ENCODE measurements around the gene TUBB1. TPM values are rescaled to one million over a fixed set of nuclear protein-coding genes. Genes with fewer than 3 reads are reported as not detected.

TUBB1 gene
- total and polyA plus RNA-seq, 4 donors, result 0.64 to 6.8 (median 3.7) TPM

- no peaks in the 10 kb centered on the region for H3K9me3 ChIP-seq (ENCODE audit: control insufficient read depth in 4 of 4, insufficient read depth in 3 of 4, low read length in 3 of 4)
- H3K27ac ChIP-seq (ENCODE audit: low read depth in 1 of 2, low read length in 1 of 2), result peak overlapping the region in 1 of 2 donors; percentile 28
- H3K9ac ChIP-seq (ENCODE audit: insufficient read depth in 1 of 2, low read length in 2 of 2), result no peak overlapping the region
- H3K4me1 ChIP-seq (ENCODE audit: control insufficient read depth in 5 of 5, insufficient read depth in 5 of 5, low read length in 5 of 5), result peaks cover 0 to 5% (median 0%) of the 10 kb centered on the region in 5 donors
- H3K36me3 ChIP-seq (ENCODE audit: control insufficient read depth in 4 of 4, insufficient read depth in 4 of 4, low read length in 4 of 4), result peaks cover 13 to 69% (median 56%) of the 10 kb centered on the region in 4 donors
- DNase-seq (no peak), ATAC-seq (ENCODE audit: insufficient read depth, low FRiP score) (no peak)
- WGBS, 2 donors, result 94 to 95% methylated on average over 14 of the region's 14 CpGs
- no peak for TF ChIP-seq CTCF (IDR thresholded peaks at IDR 0.05; ENCODE audit: control extremely low read depth, extremely low read depth)
- no peak overlapping the region for H3K4me3 ChIP-seq
- H3K27me3 ChIP-seq (ENCODE audit: control insufficient read depth in 3 of 3, insufficient read depth in 3 of 3, low read length in 2 of 3), result no peaks in the 10 kb centered on the region
Observed at GRCh38 chr20:58990651-58991445, 28.4 kb upstream of the TUBB1 start.

GRCh38 chr20:58991715-58992114 lies 27.5 kb upstream of the TUBB1 start:
- no peak for DNase-seq
- no peak for ATAC-seq (ENCODE audit: insufficient read depth, low FRiP score)
- no peaks in the 10 kb centered on the region for H3K27me3 ChIP-seq (ENCODE audit: control insufficient read depth in 3 of 3, insufficient read depth in 3 of 3, low read length in 2 of 3)
- peaks cover 13 to 71% (median 57%) of the 10 kb centered on the region in 4 donors for H3K36me3 ChIP-seq (ENCODE audit: control insufficient read depth in 4 of 4, insufficient read depth in 4 of 4, low read length in 4 of 4)
- no peak overlapping the region for H3K4me3 ChIP-seq
- H3K4me1 ChIP-seq (ENCODE audit: control insufficient read depth in 5 of 5, insufficient read depth in 5 of 5, low read length in 5 of 5), result peaks cover 0 to 5% (median 0%) of the 10 kb centered on the region in 5 donors
- H3K27ac ChIP-seq (ENCODE audit: low read depth in 1 of 2, low read length in 1 of 2), result no peak overlapping the region
- TF ChIP-seq CTCF (IDR thresholded peaks at IDR 0.05; ENCODE audit: control extremely low read depth, extremely low read depth), result no peak
- WGBS, 2 donors, result 76% methylated on average over 9 of the region's 9 CpGs
- H3K9ac ChIP-seq (ENCODE audit: insufficient read depth in 1 of 2, low read length in 2 of 2), result no peak overlapping the region
- no peaks in the 10 kb centered on the region for H3K9me3 ChIP-seq (ENCODE audit: control insufficient read depth in 4 of 4, insufficient read depth in 3 of 4, low read length in 3 of 4)

- H3K9ac ChIP-seq (ENCODE audit: insufficient read depth in 1 of 2, low read length in 2 of 2), result no peak overlapping the region
- DNase-seq (no peak), ATAC-seq (ENCODE audit: insufficient read depth, low FRiP score) (no peak)
- H3K27me3 ChIP-seq (ENCODE audit: control insufficient read depth in 3 of 3, insufficient read depth in 3 of 3, low read length in 2 of 3), result no peaks in the 10 kb centered on the region
- H3K27ac ChIP-seq (ENCODE audit: low read depth in 1 of 2, low read length in 1 of 2), result no peak overlapping the region
- no peak for TF ChIP-seq CTCF (IDR thresholded peaks at IDR 0.05; ENCODE audit: control extremely low read depth, extremely low read depth)
- H3K4me1 ChIP-seq (ENCODE audit: control insufficient read depth in 5 of 5, insufficient read depth in 5 of 5, low read length in 5 of 5), result peaks cover 0 to 5% (median 0%) of the 10 kb centered on the region in 5 donors
- no peak overlapping the region for H3K4me3 ChIP-seq
- H3K36me3 ChIP-seq (ENCODE audit: control insufficient read depth in 4 of 4, insufficient read depth in 4 of 4, low read length in 4 of 4), result peaks cover 12 to 75% (median 57%) of the 10 kb centered on the region in 4 donors
- WGBS, 2 donors, result 81 to 93% methylated on average over 3 of the region's 3 CpGs
- H3K9me3 ChIP-seq (ENCODE audit: control insufficient read depth in 4 of 4, insufficient read depth in 3 of 4, low read length in 3 of 4), result no peaks in the 10 kb centered on the region
Observed at GRCh38 chr20:58992911-58993310, 26.3 kb upstream of the TUBB1 start.
